ENCODE results near the gene BCAS3. TPM values are rescaled to one million over a fixed set of nuclear protein-coding genes. Genes with fewer than 3 reads are reported as not detected.
A peak's percentile ranks its signal among the peaks of the same experiment; 100 is the strongest.

BCAS3 gene
- total RNA-seq (10 to 100 TPM; 20.5 to 31.0 (median 21.6) TPM), polyA plus RNA-seq (10 to 100 TPM in 1 of 2 donors, 1 to 10 TPM in 1; 9.4 to 37.0 TPM)
- long read RNA-seq, donor 1, partial matches to known transcripts = 9 of 15 reads
- long read RNA-seq, donor 1, other reads (novel, unspliced or antisense) = 4 of 15 reads
- long read RNA-seq, donor 2, full-length matches to known transcripts = 3 of 3 reads
- long read RNA-seq, donor 2, partial matches to known transcripts = 0 of 3 reads
- long read RNA-seq, donor 2, other reads (novel, unspliced or antisense) = 0 of 3 reads
- long read RNA-seq, donor 3, full-length matches to known transcripts = 3 of 3 reads
- long read RNA-seq, donor 3, partial matches to known transcripts = 0 of 3 reads
- long read RNA-seq, donor 3, other reads (novel, unspliced or antisense) = 0 of 3 reads

GRCh38 chr17:60677308-60678117, at the start of gene BCAS3:
Gene BCAS3, plus strand, starts transcription at chr17:60677851.
- Histone ChIP-seq H3K4me3 (peak within 1 kb of the TSS; percentile 73), H3K4me1 (ENCODE audit: insufficient read depth) (peaks cover 6% of the 10 kb centered on the region), H3K9me3 (no peaks in the 10 kb centered on the region), H3K27me3 (no peaks in the 10 kb centered on the region), H3K27ac (peak within 1 kb of the TSS; percentile 58 to 64), H3K36me3 (no peaks in the 10 kb centered on the region)
- WGBS, 3 donors = 0% methylated on average over 51 of the region's 51 CpGs
- peak; percentile 95 to 97 (median 97) for DNase-seq
- TF ChIP-seq CTCF (IDR thresholded peaks at IDR 0.05) (no peak), EP300 (IDR thresholded peaks at IDR 0.05) (no peak), POLR2A (IDR thresholded peaks at IDR 0.05) (peak; percentile 69)
- intact Hi-C loops (cut with DNase I) = no loop called here

GRCh38 chr17:60628252-60628889, 49.3 kb upstream of the BCAS3 start:
- intact Hi-C loops (cut with DNase I) = no loop called here
- H3K9me3 ChIP-seq = no peaks in the 10 kb centered on the region
- DNase-seq = no peak
- peaks cover 6% of the 10 kb centered on the region for H3K4me1 ChIP-seq (ENCODE audit: insufficient read depth)
- H3K36me3 ChIP-seq = no peaks in the 10 kb centered on the region
- H3K27me3 ChIP-seq = no peaks in the 10 kb centered on the region
- H3K4me3 ChIP-seq = no peak overlapping the region
- TF ChIP-seq CTCF (IDR thresholded peaks at IDR 0.05) (no peak), POLR2A (IDR thresholded peaks at IDR 0.05) (no peak), EP300 (IDR thresholded peaks at IDR 0.05) (no peak)
- no peak overlapping the region for H3K27ac ChIP-seq
- 88 to 93% (median 89%) methylated on average over 6 of the region's 6 CpGs for WGBS, 3 donors

GRCh38 chr17:60629120-60629519, 48.5 kb upstream of the BCAS3 start:
- Histone ChIP-seq H3K27ac (no peak overlapping the region), H3K4me1 (ENCODE audit: insufficient read depth) (peaks cover 6% of the 10 kb centered on the region), H3K27me3 (no peaks in the 10 kb centered on the region), H3K36me3 (no peaks in the 10 kb centered on the region), H3K4me3 (no peak overlapping the region), H3K9me3 (no peaks in the 10 kb centered on the region)
- no peak for TF ChIP-seq CTCF (IDR thresholded peaks at IDR 0.05)
- TF ChIP-seq EP300 (IDR thresholded peaks at IDR 0.05) = no peak
- TF ChIP-seq POLR2A (IDR thresholded peaks at IDR 0.05) = no peak
- no peak for DNase-seq
- intact Hi-C loops (cut with DNase I) = no loop called here
- WGBS, 3 donors = 78 to 87% (median 87%) methylated on average over 2 of the region's 2 CpGs

GRCh38 chr17:60630352-60630751, 47.3 kb upstream of the BCAS3 start:
- 12 to 24% (median 12%) methylated on average over 5 of the region's 5 CpGs for WGBS, 3 donors
- Histone ChIP-seq H3K9me3 (no peaks in the 10 kb centered on the region), H3K27ac (peak overlapping the region in 1 of 2 donors; percentile 34), H3K36me3 (no peaks in the 10 kb centered on the region), H3K4me1 (ENCODE audit: insufficient read depth) (peaks cover 6% of the 10 kb centered on the region), H3K27me3 (no peaks in the 10 kb centered on the region), H3K4me3 (no peak overlapping the region)
- DNase-seq = peak; percentile 32 to 63 (median 52)
- intact Hi-C loops (cut with DNase I) = loop anchor here in 3 of 4 donors (10.0 kb wide), 2 partner anchors 46 to 56 kb away; no protein-coding TSS in a partner anchor
- TF ChIP-seq CTCF (IDR thresholded peaks at IDR 0.05) (no peak), EP300 (IDR thresholded peaks at IDR 0.05) (no peak), POLR2A (IDR thresholded peaks at IDR 0.05) (no peak)

Measured in ovary (tissue), 10 donors.